IMR-90 (cell line): Measurements from ENCODE around the gene PRKACG. TPM values are rescaled to one million over a fixed set of nuclear protein-coding genes. Genes with fewer than 3 reads are reported as not detected.

Experiments used
- ATAC-seq: fragments of 200-7000 bp; cut with Tn5 transposase; 2 replicates; pipeline ENCODE4 v1.9.1; 2020; ENCODE audit warnings: low read depth, mild to moderate bottlenecking, moderate library complexity
- BruUV-seq: library from RNA; stranded (reverse); fragments of 400-500 nt; replicated peaks from 2 replicates; lab custom pipeline; 2021; lab: Mats Ljungman, UMichigan
- CTCF ChIA-PET: fragments of 300-600 bp; formaldehyde crosslinking; extraction: SDS; loops from one replicate; lab custom pipeline; 2021; ENCODE audit warnings: antibody characterized with exemption; lab: Yijun Ruan, JAX
- POLR2A ChIA-PET: fragments of 300-600 bp; sonication (Branson Sonifier 250); formaldehyde crosslinking; loops from one replicate; lab custom pipeline; 2022; ENCODE audit warnings: antibody characterized with exemption; ENCODE audit not compliant: unreplicated experiment; lab: Charles Lee
- DNase-seq: peaks from one replicate; pipeline ENCODE4 v3.0.0; 2013
- H2AFZ ChIP-seq: replicated peaks from 2 replicates; pipeline ENCODE3; 2013; ENCODE audit warnings: low read length, mild to moderate bottlenecking; ENCODE audit not compliant: poor library complexity
- H2AK5ac ChIP-seq: 2 replicates; pipeline ENCODE4 v1.6.1; 2013; ENCODE audit warnings: low read depth, low read length, inconsistent platforms
- H2AK9ac ChIP-seq: replicated peaks from 2 replicates; pipeline ENCODE3; 2013; ENCODE audit warnings: mild to moderate bottlenecking, low read depth, low read length, moderate library complexity; ENCODE audit not compliant: poor library complexity
- H2BK120ac ChIP-seq: 2 replicates; pipeline ENCODE4 v1.6.1; 2013; ENCODE audit warnings: low read depth, low read length, inconsistent platforms
- H2BK15ac ChIP-seq: 3 replicates; pipeline ENCODE4 v1.6.1; 2013; ENCODE audit warnings: low read depth, low read length, inconsistent platforms
- H2BK20ac ChIP-seq: 2 replicates; pipeline ENCODE4 v1.6.1; 2013; ENCODE audit warnings: low read depth, mild to moderate bottlenecking, inconsistent platforms, low read length, moderate library complexity
- H2BK5ac ChIP-seq: 2 replicates; pipeline ENCODE4 v1.6.1; 2013; ENCODE audit warnings: mild to moderate bottlenecking, low read depth, low read length, inconsistent platforms; ENCODE audit not compliant: poor library complexity, severe bottlenecking
- H3K14ac ChIP-seq: replicated peaks from 2 replicates; pipeline ENCODE4 v1.6.1; 2013; ENCODE audit warnings: low read depth, low read length, inconsistent platforms
- H3K18ac ChIP-seq: 2 replicates; pipeline ENCODE4 v1.6.1; 2013; ENCODE audit warnings: low read depth, low read length, control low read depth
- H3K23ac ChIP-seq: 2 replicates; pipeline ENCODE4 v1.6.1; 2013; ENCODE audit warnings: low read depth, low read length, inconsistent platforms
- H3K27ac ChIP-seq: 2 replicates; pipeline ENCODE4 v1.5.1; 2013; ENCODE audit warnings: mild to moderate bottlenecking, control low read depth, low read length; ENCODE audit not compliant: insufficient read depth
- H3K27me3 ChIP-seq: 2 replicates; pipeline ENCODE4 v1.6.1; 2013; ENCODE audit warnings: low read length; ENCODE audit not compliant: control insufficient read depth, insufficient read depth
- H3K36me3 ChIP-seq: 2 replicates; pipeline ENCODE4 v1.6.1; 2013; ENCODE audit warnings: low read length, mixed read lengths; ENCODE audit not compliant: control insufficient read depth, insufficient read depth
- H3K4ac ChIP-seq: 2 replicates; pipeline ENCODE4 v1.6.1; 2013; ENCODE audit warnings: low read depth, low read length, inconsistent platforms
- H3K4me1 ChIP-seq: 2 replicates; pipeline ENCODE4 v1.6.1; 2013; ENCODE audit warnings: low read length, mixed read lengths; ENCODE audit not compliant: control insufficient read depth, insufficient read depth
- H3K4me2 ChIP-seq: 2 replicates; pipeline ENCODE4 v1.6.1; 2013; ENCODE audit warnings: low read depth, mild to moderate bottlenecking, control low read depth, low read length, moderate library complexity
- H3K4me3 ChIP-seq: 2 replicates; pipeline ENCODE4 v1.5.1; 2013; ENCODE audit warnings: low read depth, mild to moderate bottlenecking, control low read depth, low read length, moderate library complexity; ENCODE audit not compliant: insufficient read depth
- H3K56ac ChIP-seq: 2 replicates; pipeline ENCODE4 v1.6.1; 2013; ENCODE audit warnings: low read length, inconsistent platforms; ENCODE audit not compliant: insufficient read depth; ENCODE audit errors: extremely low read depth
- H3K79me1 ChIP-seq, 2 experiments: 2 replicates each; pipeline ENCODE4 v1.6.1; 2013; ENCODE audit warnings: low read length in 2 of 2, inconsistent platforms in 1 of 2, low read depth in 1 of 2
- H3K9ac ChIP-seq: 2 replicates; pipeline ENCODE4 v1.6.1; 2013; ENCODE audit warnings: low read depth, low read length, control low read depth
- H3K9me1 ChIP-seq: 2 replicates; pipeline ENCODE4 v1.6.1; 2013; ENCODE audit warnings: low read length, inconsistent platforms; ENCODE audit not compliant: insufficient read depth
- H3K9me3 ChIP-seq: 2 replicates; pipeline ENCODE4 v1.6.1; 2013; ENCODE audit warnings: low read length; ENCODE audit not compliant: control insufficient read depth, insufficient read depth
- H4K20me1 ChIP-seq: 2 replicates; pipeline ENCODE4 v1.6.1; 2013; ENCODE audit warnings: low read length, inconsistent platforms; ENCODE audit not compliant: insufficient read depth
- H4K5ac ChIP-seq: 2 replicates; pipeline ENCODE4 v1.6.1; 2013; ENCODE audit warnings: mild to moderate bottlenecking, low read depth, low read length, control low read depth
- H4K8ac ChIP-seq, 2 experiments: 2 replicates each; pipeline ENCODE4 v1.6.1; 2013; ENCODE audit warnings: low read depth in 2 of 2, low read length in 2 of 2, control low read depth in 1 of 2, inconsistent platforms in 1 of 2
- H4K91ac ChIP-seq: 2 replicates; pipeline ENCODE4 v1.6.1; 2013; ENCODE audit warnings: low read depth, low read length, inconsistent platforms; ENCODE audit not compliant: insufficient read depth
- CEBPB ChIP-seq: IDR thresholded peaks from 2 replicates; pipeline ENCODE4 v1.6.1; 2012; ENCODE audit warnings: low read depth, low read length, improper control_type of control experiment
- CTCF ChIP-seq: conservative IDR thresholded peaks from 2 replicates; pipeline ENCODE4 v1.5.1; 2012; ENCODE audit warnings: mild to moderate bottlenecking, low read depth, low read length, improper control_type of control experiment
- FOS ChIP-seq: fragments of 150-350 bp; IDR thresholded peaks from 2 replicates; pipeline ENCODE4 v1.6.1; 2016; ENCODE audit warnings: low read depth, low read length
- WGBS, 2 experiments: methylation state at CpG; one replicate each; pipeline versions ENCODE4 v1.1.5 to v1.1.7; 2013; ENCODE audit warnings: missing lambda C conversion rate in 2 of 2; ENCODE audit not compliant: insufficient read length in 1 of 2; ENCODE audit errors: extremely low coverage in 2 of 2; 5-methylcytosine and 5-hydroxymethylcytosine counted together
- dilution Hi-C: fragments of 300-500 bp; cut with HindIII; formaldehyde crosslinking; loops from one replicate; pipeline ENCODE4 v1.14.3; 2018; ENCODE audit warnings: low sequenced_read_pairs; ENCODE audit not compliant: unreplicated experiment
- in situ Hi-C: fragments of 300-500 bp; cut with MboI; formaldehyde crosslinking; loops from 3 replicates; pipeline ENCODE4 v1.14.3; 2019; ENCODE audit warnings: low sequenced_read_pairs, inconsistent platforms, mixed read lengths
- intact Hi-C: fragments of 100-400 bp; cut with micrococcal nuclease; formaldehyde crosslinking; loops from 2 replicates; pipeline ENCODE4 v1.10.0; 2022
- polyA plus RNA-seq, 3 experiments: library from polyadenylated mRNA; depleted of rRNA; stranded (reverse); fragments of >200 nt; gene quantifications; 2 replicates each; pipeline ENCODE4 v1.2.3, GENCODE V29; 2012; ENCODE audit warnings: low replicate concordance in 1 of 3
- total RNA-seq: library from RNA; depleted of rRNA; stranded (reverse); fragments of >200 nt; gene quantifications from 2 replicates; pipeline ENCODE4 v1.2.3, GENCODE V29; 2012

Gene PRKACG
- total and polyA plus RNA-seq, 2 of the 4 experiments (the other 2 are of a cell fraction) = not detected

GRCh38 chr9:69034071-69034470 lies 20.2 kb upstream of the PRKACG start:
- H3K79me1 ChIP-seq = peaks cover 10 to 19% of the 10 kb centered on the region in 2 experiments
- H3K14ac ChIP-seq = no peak overlapping the region
- in situ Hi-C loops (no loop called here), dilution Hi-C loops (no loop called here), intact Hi-C loops (no loop called here)
- no peak overlapping the region for H4K5ac ChIP-seq
- H3K56ac ChIP-seq = no peak overlapping the region
- ChIA-PET CTCF (no interaction called here), POLR2A (interaction anchor here (0.6 kb wide), 1 partner anchor 1278 kb away, joined by 10 read pairs; no protein-coding TSS in a partner anchor)
- no peak for ATAC-seq
- TF ChIP-seq CTCF (no peak), FOS (no peak), CEBPB (no peak)
- H2AK5ac ChIP-seq = no peak overlapping the region
- no peaks in the 10 kb centered on the region for H3K36me3 ChIP-seq
- H2BK120ac ChIP-seq = no peak overlapping the region
- no peak overlapping the region for H2BK5ac ChIP-seq
- no CpG with 5 or more reads among the region's 2 CpGs for WGBS, 2 experiments
- no peak overlapping the region for H3K18ac ChIP-seq
- no peak overlapping the region for H3K9ac ChIP-seq
- H3K4ac ChIP-seq = no peak overlapping the region
- no peaks in the 10 kb centered on the region for H3K27me3 ChIP-seq
- H2BK20ac ChIP-seq = no peak overlapping the region
- no peak overlapping the region for H3K4me3 ChIP-seq
- H3K9me3 ChIP-seq = no peaks in the 10 kb centered on the region
- H3K4me2 ChIP-seq = no peak overlapping the region
- BruUV-seq = no TSS peak
- H4K91ac ChIP-seq = no peak overlapping the region
- peaks cover 2% of the 10 kb centered on the region; the same call in 1 of the 2 replicates for H3K4me1 ChIP-seq
- no peak for DNase-seq
- no peak overlapping the region for H4K8ac ChIP-seq
- no peak overlapping the region for H3K27ac ChIP-seq
- H4K20me1 ChIP-seq = no peaks in the 10 kb centered on the region
- H3K23ac ChIP-seq = no peak overlapping the region
- no peak overlapping the region for H2AFZ ChIP-seq
- no peaks in the 10 kb centered on the region for H3K9me1 ChIP-seq
- H2BK15ac ChIP-seq = no peak overlapping the region
- no peak overlapping the region for H2AK9ac ChIP-seq
